Transverse colon (tissue), 4 donors: ENCODE measurements around the gene LAMA2. TPM values are rescaled to one million over a fixed set of nuclear protein-coding genes. Genes with fewer than 3 reads are reported as not detected.

Experiments used
- DNase-seq: peaks from one replicate; pipeline ENCODE4 v3.0.0-alpha.2; 2019
- H3K27ac ChIP-seq, 4 donors: fragments of 200-600 bp; sonication (generic); 2 replicates each; pipeline ENCODE4 v1.5.1; 2016 to 2018; ENCODE audit warnings: inconsistent platforms in 4 of 4
- H3K27me3 ChIP-seq: fragments of 200-600 bp; sonication (generic); 2 replicates; pipeline ENCODE4 v1.5.1; 2017; ENCODE audit warnings: inconsistent platforms
- H3K36me3 ChIP-seq, 4 donors: fragments of 200-600 bp; sonication (generic); 2 replicates each; pipeline ENCODE4 v1.5.1; 2017 to 2019; ENCODE audit warnings: inconsistent platforms in 4 of 4
- H3K4me1 ChIP-seq, 4 donors: fragments of 200-600 bp; sonication (generic); 2 replicates each; pipeline ENCODE4 v1.5.1; 2017 to 2020; ENCODE audit warnings: inconsistent platforms in 4 of 4
- H3K4me3 ChIP-seq, 4 donors: fragments of 200-600 bp; sonication (generic); 1 replicate in 1 of 4; 2 replicates in 3 of 4; pipeline versions ENCODE4 v1.5.1 to v1.6.1; 2017 to 2019; ENCODE audit warnings: inconsistent platforms in 4 of 4
- H3K9me3 ChIP-seq, 2 donors: fragments of 200-600 bp; sonication (generic); 2 replicates each; pipeline ENCODE4 v1.5.1; 2017 to 2019; ENCODE audit warnings: inconsistent platforms in 2 of 2
- EP300 ChIP-seq: sonication (generic); formaldehyde crosslinking; IDR thresholded peaks from one replicate; pipeline ENCODE4 v1.6.1; 2017; ENCODE audit warnings: antibody characterized with exemption, low read depth
- POLR2A ChIP-seq: fragments of 450-650 bp; IDR thresholded peaks from one replicate; pipeline ENCODE4 v1.6.1; 2016; ENCODE audit warnings: antibody characterized with exemption, mild to moderate bottlenecking, moderate library complexity
- POLR2AphosphoS5 ChIP-seq, 3 donors: sonication (generic); formaldehyde crosslinking; IDR thresholded peaks; one replicate each; pipeline ENCODE4 v1.6.1; 2016; ENCODE audit warnings: antibody characterized with exemption in 3 of 3
- WGBS, 2 donors: methylation state at CpG; one replicate each; pipeline ENCODE4 v1.1.5; 2018; ENCODE audit warnings: low coverage in 1 of 2; 5-methylcytosine and 5-hydroxymethylcytosine counted together
- in situ Hi-C, 4 donors: fragments of 200-750 bp; cut with MboI; loops; one replicate each; pipeline versions ENCODE4 v1.15.0 to v1.15.1; 2017; ENCODE audit warnings: low sequenced_read_pairs in 3 of 4, low pct_ligation_motif_present in 1 of 4, low pct_unique_long_range_greater_than_20kb in 1 of 4
- intact Hi-C: fragments of 100-400 bp; cut with DNase I; formaldehyde crosslinking; loops from one replicate; pipeline ENCODE4 v1.15.1; 2023; ENCODE audit warnings: low total_unique reads
- total RNA-seq, 4 donors: library from RNA; depleted of rRNA; stranded (reverse); fragments of >200 nt; gene quantifications; one replicate each; pipeline ENCODE4 v1.1.0, GENCODE V29; 2016
- TF ChIP-seq, protein P1 (sequence below), 5 experiments: fragments of 200-600 bp in 3 of 5; fragments of 450-650 bp in 2 of 5; sonication (generic) in 3 of 5; IDR thresholded peaks; 1 replicate in 2 of 5; 2 replicates in 3 of 5; pipeline ENCODE4 v1.5.1; 2016 to 2017; ENCODE audit warnings: antibody characterized with exemption in 5 of 5, inconsistent platforms in 3 of 5, mild to moderate bottlenecking in 2 of 5, moderate library complexity in 1 of 5

The LAMA2 gene
- total RNA-seq, 4 donors from 2014 or later, result 12.3 to 43.0 (median 32.1) TPM

DNA sequence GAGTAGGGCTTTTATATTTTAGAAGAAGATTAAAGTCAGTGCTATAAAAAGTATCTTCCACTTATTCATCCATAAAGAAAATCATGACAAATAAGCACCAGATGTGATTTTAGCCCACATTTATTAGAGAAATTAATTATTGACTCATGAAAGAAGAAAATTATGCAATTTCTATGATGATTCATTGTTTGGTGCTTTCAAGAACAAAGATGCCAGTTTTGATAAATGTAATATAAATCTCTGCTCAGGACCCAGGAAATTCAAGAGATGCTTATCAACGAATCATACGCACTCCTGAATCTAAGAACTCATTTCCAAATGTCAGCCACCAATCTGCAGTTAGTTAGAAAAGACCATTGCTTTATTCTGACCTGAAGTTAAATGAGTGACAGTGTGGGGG lies 615.6 kb downstream of the LAMA2 start:
- Histone ChIP-seq H3K36me3 (no peaks in the 10 kb centered on the region), H3K4me3 (no peak overlapping the region), H3K9me3 (no peaks in the 10 kb centered on the region), H3K4me1 (peaks cover 0 to 9% (median 1%) of the 10 kb centered on the region in 4 donors), H3K27ac (no peak overlapping the region), H3K27me3 (no peaks in the 10 kb centered on the region)
- TF ChIP-seq POLR2AphosphoS5 (IDR thresholded peaks at IDR 0.05), result no peak
- TF ChIP-seq, protein P1, sequence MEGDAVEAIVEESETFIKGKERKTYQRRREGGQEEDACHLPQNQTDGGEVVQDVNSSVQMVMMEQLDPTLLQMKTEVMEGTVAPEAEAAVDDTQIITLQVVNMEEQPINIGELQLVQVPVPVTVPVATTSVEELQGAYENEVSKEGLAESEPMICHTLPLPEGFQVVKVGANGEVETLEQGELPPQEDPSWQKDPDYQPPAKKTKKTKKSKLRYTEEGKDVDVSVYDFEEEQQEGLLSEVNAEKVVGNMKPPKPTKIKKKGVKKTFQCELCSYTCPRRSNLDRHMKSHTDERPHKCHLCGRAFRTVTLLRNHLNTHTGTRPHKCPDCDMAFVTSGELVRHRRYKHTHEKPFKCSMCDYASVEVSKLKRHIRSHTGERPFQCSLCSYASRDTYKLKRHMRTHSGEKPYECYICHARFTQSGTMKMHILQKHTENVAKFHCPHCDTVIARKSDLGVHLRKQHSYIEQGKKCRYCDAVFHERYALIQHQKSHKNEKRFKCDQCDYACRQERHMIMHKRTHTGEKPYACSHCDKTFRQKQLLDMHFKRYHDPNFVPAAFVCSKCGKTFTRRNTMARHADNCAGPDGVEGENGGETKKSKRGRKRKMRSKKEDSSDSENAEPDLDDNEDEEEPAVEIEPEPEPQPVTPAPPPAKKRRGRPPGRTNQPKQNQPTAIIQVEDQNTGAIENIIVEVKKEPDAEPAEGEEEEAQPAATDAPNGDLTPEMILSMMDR (IDR thresholded peaks at IDR 0.05), result no peak
- TF ChIP-seq POLR2A, result no peak
- no peak for TF ChIP-seq EP300
- intact Hi-C loops (no loop called here), in situ Hi-C loops (loop anchor here in 2 of 4 donors (25.0 kb wide), 1 partner anchor 239 kb away; no protein-coding TSS in a partner anchor)
- no peak for DNase-seq
- 81 to 90% methylated on average over 2 of the region's 2 CpGs for WGBS, 2 donors

DNA sequence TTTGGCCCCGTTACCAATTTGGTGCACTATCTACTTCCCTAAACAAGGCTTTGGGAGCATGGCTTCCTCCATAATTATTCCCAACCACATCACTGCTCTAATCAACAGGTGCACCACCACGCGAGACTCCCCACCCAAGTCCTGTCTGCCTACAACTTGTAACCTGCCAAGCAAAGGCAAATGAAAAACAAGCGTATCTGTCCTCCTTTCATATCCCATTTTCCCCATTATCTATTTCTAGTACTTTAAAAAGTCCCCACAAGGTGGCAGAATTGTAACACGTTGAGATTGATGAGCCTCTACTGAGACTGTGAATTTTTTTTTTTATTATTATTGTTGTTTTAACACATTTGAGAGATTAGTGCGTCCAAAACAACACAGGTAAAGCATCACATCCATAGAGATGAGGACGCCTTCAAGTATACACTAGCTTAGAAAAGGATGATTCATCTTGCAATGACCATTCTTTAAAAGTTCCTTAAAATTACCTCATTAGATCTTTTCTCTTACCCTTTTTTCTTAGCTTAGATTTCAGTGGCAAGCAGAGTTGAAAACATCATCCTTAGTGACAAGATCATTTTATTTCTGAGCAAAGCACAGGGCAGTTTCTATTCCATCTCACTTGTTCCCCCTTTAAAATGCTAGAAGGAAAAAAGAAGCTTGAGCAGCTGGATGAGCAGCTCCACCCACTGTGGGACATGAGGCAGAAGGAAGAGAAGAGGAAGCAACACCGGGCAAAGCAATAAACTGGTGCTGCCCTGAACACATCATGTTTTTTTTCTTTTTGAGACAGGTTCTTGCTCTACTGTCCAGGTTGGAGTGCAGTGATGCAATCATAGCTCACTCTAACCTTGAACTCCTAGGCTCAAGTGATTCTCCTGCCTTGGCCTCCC lies 616.3 kb downstream of the LAMA2 start:
- Histone ChIP-seq H3K27ac (no peak overlapping the region), H3K9me3 (no peaks in the 10 kb centered on the region), H3K27me3 (no peaks in the 10 kb centered on the region), H3K36me3 (no peaks in the 10 kb centered on the region), H3K4me1 (peaks cover 0 to 9% (median 1%) of the 10 kb centered on the region in 4 donors), H3K4me3 (no peak overlapping the region)
- WGBS, 2 donors, result 6 to 9% methylated on average over 8 of the region's 8 CpGs
- no peak for TF ChIP-seq EP300
- TF ChIP-seq, protein P1 (IDR thresholded peaks at IDR 0.05), result peak; percentile 52 to 67 (median 63)
- DNase-seq, result no peak
- in situ Hi-C loops (loop anchor here in 2 of 4 donors (25.0 kb wide), 1 partner anchor 238 kb away; no protein-coding TSS in a partner anchor), intact Hi-C loops (no loop called here)

DNA sequence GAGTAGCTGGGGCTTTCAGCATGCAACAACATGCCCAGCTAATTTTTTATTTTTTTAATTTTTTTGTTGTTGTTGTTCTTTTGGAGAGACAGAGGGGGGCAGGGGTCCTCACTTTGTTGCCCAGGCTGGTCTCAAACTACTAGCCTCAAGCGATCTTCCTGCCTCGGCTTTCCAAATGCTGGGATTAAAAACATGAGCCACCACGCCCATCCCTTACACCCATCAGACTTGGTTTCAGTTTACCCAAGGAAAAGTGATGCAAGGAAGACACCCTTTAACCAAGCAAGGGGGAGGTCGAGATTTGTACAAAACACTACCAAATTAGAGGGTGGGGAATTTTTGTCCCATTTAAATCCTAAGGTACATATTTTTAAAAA lies 616.9 kb downstream of the LAMA2 start:
- H3K4me1 ChIP-seq, result peaks cover 0 to 9% (median 1%) of the 10 kb centered on the region in 4 donors
- no peak for DNase-seq
- no peaks in the 10 kb centered on the region for H3K36me3 ChIP-seq
- H3K4me3 ChIP-seq, result no peak overlapping the region
- 78 to 79% methylated on average over 4 of the region's 4 CpGs for WGBS, 2 donors
- H3K9me3 ChIP-seq, result no peaks in the 10 kb centered on the region
- no peak for TF ChIP-seq POLR2AphosphoS5 (IDR thresholded peaks at IDR 0.05)
- no peak for TF ChIP-seq EP300
- in situ Hi-C loops (loop anchor here in 2 of 4 donors (25.0 kb wide), 1 partner anchor 237 kb away; no protein-coding TSS in a partner anchor), intact Hi-C loops (loop anchor here (10.0 kb wide), 1 partner anchor 75 kb away; no protein-coding TSS in a partner anchor)
- no peak overlapping the region for H3K27ac ChIP-seq
- H3K27me3 ChIP-seq, result no peaks in the 10 kb centered on the region

DNA sequence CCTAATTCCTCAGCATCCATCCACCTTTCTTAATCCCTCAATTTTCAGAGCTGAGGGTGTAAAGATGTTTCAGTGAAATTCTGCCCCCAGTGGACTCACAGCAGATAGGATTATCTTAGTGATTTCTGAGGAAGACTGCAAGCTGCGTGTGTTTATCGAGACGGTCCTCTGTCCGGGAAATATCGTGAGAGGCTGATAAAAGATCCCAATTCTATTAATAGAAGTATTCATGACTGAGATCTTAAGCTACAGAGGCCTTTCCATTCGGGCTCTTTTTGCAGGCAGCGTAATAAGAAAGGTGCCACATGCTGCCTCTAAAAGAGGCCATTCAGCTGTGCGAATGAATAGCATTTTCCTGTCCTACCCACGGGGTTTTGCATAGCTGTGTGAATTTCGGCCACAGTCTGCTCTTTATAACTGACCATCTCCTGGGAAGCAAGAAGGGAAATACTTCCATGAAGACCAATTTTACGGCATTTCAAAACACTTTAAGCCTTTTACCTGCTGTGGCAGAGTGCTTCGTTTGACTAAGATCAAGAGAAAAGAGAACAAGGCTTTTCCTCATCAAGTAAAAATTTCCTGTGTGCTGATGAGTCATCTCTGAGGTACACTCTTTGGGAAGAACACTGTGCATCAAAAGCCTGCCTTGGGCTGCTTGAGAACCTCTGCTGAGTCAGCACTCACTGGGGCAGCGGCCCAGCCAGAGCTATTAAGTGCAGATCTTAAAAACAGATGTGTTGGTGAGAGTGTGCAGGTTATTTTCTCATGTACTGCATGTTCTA lies 618.2 kb downstream of the LAMA2 start:
- WGBS, 2 donors, result 76 to 78% methylated on average over 5 to 13 of the region's 13 CpGs
- Histone ChIP-seq H3K4me3 (no peak overlapping the region), H3K27ac (no peak overlapping the region), H3K9me3 (no peaks in the 10 kb centered on the region), H3K36me3 (no peaks in the 10 kb centered on the region), H3K27me3 (no peaks in the 10 kb centered on the region), H3K4me1 (peaks cover 0 to 9% (median 1%) of the 10 kb centered on the region in 4 donors)
- peak; percentile 14 for DNase-seq
- intact Hi-C loops, result loop anchor here (10.0 kb wide), 1 partner anchor 74 kb away; no protein-coding TSS in a partner anchor
- in situ Hi-C loops, result no loop called here
- TF ChIP-seq, protein P1 (IDR thresholded peaks at IDR 0.05), result peak in 1 of 5 experiments; percentile 4
- TF ChIP-seq POLR2A, result no peak
